Keratinocyte (primary cell): ENCODE data around the gene CD46.

Experiments used
- EZH2 ChIP-seq: IDR thresholded peaks from one replicate; pipeline ENCODE4 v1.6.1; 2012; ENCODE audit warnings: inconsistent platforms, mild to moderate bottlenecking, low read length, moderate library complexity
- TF ChIP-seq, protein P1 (sequence below), 3 experiments: IDR thresholded peaks in 1 of 3; conservative IDR thresholded peaks in 1 of 3; optimal IDR thresholded peaks in 1 of 3; 2 replicates in 2 of 3; 3 replicates in 1 of 3; pipeline versions ENCODE3 to v1.5.1; 2011; ENCODE audit warnings: low read length in 3 of 3, mild to moderate bottlenecking in 3 of 3, moderate library complexity in 2 of 3, control low read depth in 1 of 3, inconsistent platforms in 1 of 3; ENCODE audit not compliant: insufficient read depth in 2 of 3; ENCODE audit errors: extremely low read depth in 1 of 3

DNA sequence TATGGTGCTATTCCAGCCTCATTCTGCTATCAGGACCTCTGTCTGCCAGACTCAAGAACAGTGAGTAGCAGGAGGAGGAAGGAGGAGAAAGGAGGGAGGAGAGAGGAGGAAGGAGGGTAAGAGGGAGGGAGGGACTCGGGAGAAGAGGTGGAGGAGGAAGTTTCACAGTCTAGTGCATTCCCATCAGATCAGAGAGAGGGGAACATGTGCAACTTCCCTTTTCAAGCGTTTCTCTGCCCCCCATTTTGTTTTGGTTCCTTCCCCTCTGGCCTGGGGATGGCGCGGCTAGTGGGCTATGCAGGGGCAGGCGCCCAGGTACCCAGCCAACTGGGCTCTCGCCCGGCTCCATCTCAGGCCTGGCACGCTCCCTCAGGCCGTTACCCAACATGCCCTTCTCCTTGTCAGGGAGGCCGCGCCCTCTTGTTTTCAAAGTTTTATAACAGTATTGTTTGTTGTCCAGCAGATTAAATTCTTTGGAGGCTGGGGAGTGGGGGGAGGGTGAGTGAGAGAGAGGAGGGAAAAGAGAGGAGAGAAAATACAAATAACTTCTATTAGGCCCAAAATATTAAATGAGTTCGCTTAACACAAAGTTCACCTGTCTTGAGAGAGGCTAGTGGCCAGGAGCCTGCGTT lies 56.0 kb downstream of the CD46 start:
- TF ChIP-seq, protein P1, sequence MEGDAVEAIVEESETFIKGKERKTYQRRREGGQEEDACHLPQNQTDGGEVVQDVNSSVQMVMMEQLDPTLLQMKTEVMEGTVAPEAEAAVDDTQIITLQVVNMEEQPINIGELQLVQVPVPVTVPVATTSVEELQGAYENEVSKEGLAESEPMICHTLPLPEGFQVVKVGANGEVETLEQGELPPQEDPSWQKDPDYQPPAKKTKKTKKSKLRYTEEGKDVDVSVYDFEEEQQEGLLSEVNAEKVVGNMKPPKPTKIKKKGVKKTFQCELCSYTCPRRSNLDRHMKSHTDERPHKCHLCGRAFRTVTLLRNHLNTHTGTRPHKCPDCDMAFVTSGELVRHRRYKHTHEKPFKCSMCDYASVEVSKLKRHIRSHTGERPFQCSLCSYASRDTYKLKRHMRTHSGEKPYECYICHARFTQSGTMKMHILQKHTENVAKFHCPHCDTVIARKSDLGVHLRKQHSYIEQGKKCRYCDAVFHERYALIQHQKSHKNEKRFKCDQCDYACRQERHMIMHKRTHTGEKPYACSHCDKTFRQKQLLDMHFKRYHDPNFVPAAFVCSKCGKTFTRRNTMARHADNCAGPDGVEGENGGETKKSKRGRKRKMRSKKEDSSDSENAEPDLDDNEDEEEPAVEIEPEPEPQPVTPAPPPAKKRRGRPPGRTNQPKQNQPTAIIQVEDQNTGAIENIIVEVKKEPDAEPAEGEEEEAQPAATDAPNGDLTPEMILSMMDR (optimal IDR thresholded peaks at IDR 0.05 in 1 of 3, IDR thresholded peaks at IDR 0.05 in 1 of 3, conservative IDR thresholded peaks at IDR 0.05 in 1 of 3; ENCODE audit: extremely low read depth in 1 of 3, insufficient read depth in 2 of 3, low read length in 3 of 3) = no peak
- no peak for TF ChIP-seq EZH2
